Activated CD4-positive, alpha-beta T cell treated with anti-CD3 and anti-CD28 coated beads, Interleukin-2, amount 50 U/mL, for 1 hour (primary cell): ENCODE data around the gene SMIM13.

ENCODE experiments used
- DNase-seq: peaks from one replicate; pipeline ENCODE4 v3.0.0-alpha.2; 2020

The SMIM13 gene

GRCh38 chr6:11123978-11124377 lies 30.3 kb downstream of the SMIM13 start:
- DNase-seq = no peak

GRCh38 chr6:11126876-11127275 lies 33.2 kb downstream of the SMIM13 start:
- DNase-seq = no peak

- DNase-seq = no peak
Measured at GRCh38 chr6:11128608-11129007, 35.0 kb downstream of the SMIM13 start.

- DNase-seq = no peak
Measured at GRCh38 chr6:11129908-11130565, 36.4 kb downstream of the SMIM13 start.

GRCh38 chr6:11130605-11131004 lies 37.0 kb downstream of the SMIM13 start:
- DNase-seq = no peak

- DNase-seq = no peak
Measured at GRCh38 chr6:11132194-11132888, 38.7 kb downstream of the SMIM13 start.

- no peak for DNase-seq
Measured at GRCh38 chr6:11133281-11133680, 39.6 kb downstream of the SMIM13 start.

GRCh38 chr6:11136809-11137208 lies 43.2 kb downstream of the SMIM13 start:
- DNase-seq = no peak

- no peak for DNase-seq
Measured at GRCh38 chr6:11139051-11139960, 45.7 kb downstream of the SMIM13 start.

- DNase-seq = no peak
Measured at GRCh38 chr6:11140056-11140455, 46.4 kb downstream of the SMIM13 start.

- no peak for DNase-seq
Measured at GRCh38 chr6:11141295-11141694, 47.7 kb downstream of the SMIM13 start.

- DNase-seq = no peak
Measured at GRCh38 chr6:11142296-11143027, 48.8 kb downstream of the SMIM13 start.

GRCh38 chr6:11143394-11144371 lies 50.0 kb downstream of the SMIM13 start:
- no peak for DNase-seq

- DNase-seq = peak; percentile 74
Measured at GRCh38 chr6:11144393-11144851, 50.8 kb downstream of the SMIM13 start.

GRCh38 chr6:11146117-11146826 lies 52.6 kb downstream of the SMIM13 start:
- no peak for DNase-seq

GRCh38 chr6:11149551-11149950 lies 55.9 kb downstream of the SMIM13 start:
- DNase-seq = no peak

GRCh38 chr6:11151488-11151887 lies 57.9 kb downstream of the SMIM13 start:
- DNase-seq = no peak

GRCh38 chr6:11152581-11152980 lies 58.9 kb downstream of the SMIM13 start:
- DNase-seq = no peak

GRCh38 chr6:11153447-11153846 lies 59.8 kb downstream of the SMIM13 start:
- no peak for DNase-seq

- no peak for DNase-seq
Measured at GRCh38 chr6:11155589-11155988, 62.0 kb downstream of the SMIM13 start.

GRCh38 chr6:11160199-11160598 lies 66.6 kb downstream of the SMIM13 start:
- no peak for DNase-seq
